ENCODE results near the gene MYH3. TPM values are rescaled to one million over a fixed set of nuclear protein-coding genes. Genes with fewer than 3 reads are reported as not detected.

The MYH3 gene
- total and polyA plus RNA-seq, 4 donors: 0.43 to 2.0 (median 0.99) TPM

- no peaks in the 10 kb centered on the region for H3K9me3 ChIP-seq (ENCODE audit: control insufficient read depth in 4 of 4, low read length in 3 of 4)
- DNase-seq (ENCODE audit: low spot score): no peak
- no peaks in the 10 kb centered on the region for H3K4me1 ChIP-seq (ENCODE audit: control insufficient read depth in 4 of 4, insufficient read depth in 4 of 4, low read length in 3 of 4)
- no peak overlapping the region for H3K9ac ChIP-seq (ENCODE audit: low read depth in 1 of 2, low read length in 2 of 2)
- H3K4me3 ChIP-seq (ENCODE audit: low read depth in 1 of 3, low read length in 3 of 3): no peak overlapping the region
- 76% methylated on average over 11 of the region's 11 CpGs for WGBS
- H3K27me3 ChIP-seq (ENCODE audit: control insufficient read depth in 4 of 4, insufficient read depth in 4 of 4, low read length in 3 of 4): no peaks in the 10 kb centered on the region
- peaks cover 0 to 4% (median under 1%) of the 10 kb centered on the region in 4 donors for H3K36me3 ChIP-seq (ENCODE audit: control insufficient read depth in 4 of 4, insufficient read depth in 3 of 4, low read depth in 1 of 4, low read length in 3 of 4)
- no peak overlapping the region for H3K27ac ChIP-seq (ENCODE audit: low read depth in 1 of 2, low read length in 2 of 2)
- TF ChIP-seq YY1 (IDR thresholded peaks at IDR 0.05) (no peak), SP1 (IDR thresholded peaks at IDR 0.05) (no peak), JUND (IDR thresholded peaks at IDR 0.05) (no peak), HNF4G (IDR thresholded peaks at IDR 0.05) (no peak), CTCF (IDR thresholded peaks at IDR 0.05; ENCODE audit: low read depth, low read length, missing input control) (no peak), NR2F2 (IDR thresholded peaks at IDR 0.05) (no peak), HNF4A (conservative IDR thresholded peaks at IDR 0.05) (no peak), GABPA (IDR thresholded peaks at IDR 0.05 in 1 of 2, conservative IDR thresholded peaks at IDR 0.05 in 1 of 2) (no peak), FOXA1 (IDR thresholded peaks at IDR 0.05) (no peak), REST (IDR thresholded peaks at IDR 0.05) (no peak), TAF1 (conservative IDR thresholded peaks at IDR 0.05) (no peak), MAX (IDR thresholded peaks at IDR 0.05) (no peak)
Measured at GRCh38 chr17:10652984-10653659, 4.0 kb downstream of the MYH3 start.

GRCh38 chr17:10651927-10652326 is 5.2 kb downstream of the MYH3 start:
- Histone ChIP-seq H3K4me1 (ENCODE audit: control insufficient read depth in 4 of 4, insufficient read depth in 4 of 4, low read length in 3 of 4) (no peaks in the 10 kb centered on the region), H3K27me3 (ENCODE audit: control insufficient read depth in 4 of 4, insufficient read depth in 4 of 4, low read length in 3 of 4) (no peaks in the 10 kb centered on the region), H3K36me3 (ENCODE audit: control insufficient read depth in 4 of 4, insufficient read depth in 3 of 4, low read depth in 1 of 4, low read length in 3 of 4) (peaks cover 0 to 4% (median under 1%) of the 10 kb centered on the region in 4 donors), H3K9me3 (ENCODE audit: control insufficient read depth in 4 of 4, low read length in 3 of 4) (no peaks in the 10 kb centered on the region), H3K9ac (ENCODE audit: low read depth in 1 of 2, low read length in 2 of 2) (no peak overlapping the region), H3K4me3 (ENCODE audit: low read depth in 1 of 3, low read length in 3 of 3) (no peak overlapping the region), H3K27ac (ENCODE audit: low read depth in 1 of 2, low read length in 2 of 2) (no peak overlapping the region)
- no peak for DNase-seq (ENCODE audit: low spot score)
- TF ChIP-seq HNF4G (IDR thresholded peaks at IDR 0.05) (no peak), HNF4A (conservative IDR thresholded peaks at IDR 0.05) (no peak), MAX (IDR thresholded peaks at IDR 0.05) (no peak), TAF1 (conservative IDR thresholded peaks at IDR 0.05) (no peak), YY1 (IDR thresholded peaks at IDR 0.05) (no peak), FOXA1 (IDR thresholded peaks at IDR 0.05) (no peak), ZBTB33 (IDR thresholded peaks at IDR 0.05) (no peak), RAD21 (IDR thresholded peaks at IDR 0.05) (no peak), FOXA2 (IDR thresholded peaks at IDR 0.05) (no peak), JUND (IDR thresholded peaks at IDR 0.05) (no peak)
- WGBS: 75% methylated on average over 9 of the region's 9 CpGs
